ENCODE measurements around the gene SPAG5.

The SPAG5 gene

GRCh38 chr17:28622186-28622585, 23.4 kb upstream of the SPAG5 start:
- H3K9me3 ChIP-seq (ENCODE audit: severe bottlenecking) = no peaks in the 10 kb centered on the region
- DNase-seq = peak; percentile 50
- peaks cover 73% of the 10 kb centered on the region for H3K36me3 ChIP-seq
- no peak overlapping the region for H3K4me3 ChIP-seq (ENCODE audit: low read depth, low read length)
- TF ChIP-seq CTCF (IDR thresholded peaks at IDR 0.05; ENCODE audit: low read depth, low read length) = no peak
- H3K27me3 ChIP-seq (ENCODE audit: insufficient read depth, low read depth, severe bottlenecking) = no peaks in the 10 kb centered on the region
- no peak overlapping the region for H3K27ac ChIP-seq

GRCh38 chr17:28620010-28620409, 21.2 kb upstream of the SPAG5 start:
- no peak for DNase-seq
- no peak overlapping the region for H3K27ac ChIP-seq
- peaks cover 87% of the 10 kb centered on the region for H3K36me3 ChIP-seq
- no peak overlapping the region for H3K4me3 ChIP-seq (ENCODE audit: low read depth, low read length)
- TF ChIP-seq CTCF (IDR thresholded peaks at IDR 0.05; ENCODE audit: low read depth, low read length) = no peak
- no peaks in the 10 kb centered on the region for H3K27me3 ChIP-seq (ENCODE audit: insufficient read depth, low read depth, severe bottlenecking)
- H3K9me3 ChIP-seq (ENCODE audit: severe bottlenecking) = no peaks in the 10 kb centered on the region

DNA sequence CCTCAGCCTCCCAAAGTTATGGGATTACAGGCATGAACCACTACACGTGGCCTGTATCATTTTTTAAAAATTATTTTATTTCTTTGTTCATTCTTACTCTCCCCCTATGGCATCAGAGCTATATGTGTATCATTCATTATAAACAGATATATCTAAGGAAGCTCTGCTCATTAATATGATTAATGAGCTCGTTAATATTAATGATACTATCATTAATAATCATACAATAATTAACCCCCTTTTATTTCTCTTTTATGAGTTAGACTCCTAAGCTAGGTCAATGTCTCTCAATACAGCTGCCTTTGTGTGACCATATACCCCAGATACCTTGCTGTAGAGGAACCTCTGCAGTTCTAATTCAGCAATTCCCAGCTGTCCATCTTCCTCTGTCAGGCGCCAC, 19.6 kb upstream of the SPAG5 start:
- Histone ChIP-seq H3K9me3 (ENCODE audit: severe bottlenecking) (no peaks in the 10 kb centered on the region), H3K27ac (no peak overlapping the region), H3K36me3 (peaks cover 84% of the 10 kb centered on the region), H3K27me3 (ENCODE audit: insufficient read depth, low read depth, severe bottlenecking) (no peaks in the 10 kb centered on the region), H3K4me3 (ENCODE audit: low read depth, low read length) (no peak overlapping the region)
- TF ChIP-seq CTCF (IDR thresholded peaks at IDR 0.05; ENCODE audit: low read depth, low read length) = no peak
- no peak for DNase-seq

GRCh38 chr17:28616281-28616680, 17.5 kb upstream of the SPAG5 start:
- no peak overlapping the region for H3K27ac ChIP-seq
- peaks cover 93% of the 10 kb centered on the region for H3K36me3 ChIP-seq
- no peak for TF ChIP-seq CTCF (IDR thresholded peaks at IDR 0.05; ENCODE audit: low read depth, low read length)
- H3K9me3 ChIP-seq (ENCODE audit: severe bottlenecking) = no peaks in the 10 kb centered on the region
- H3K27me3 ChIP-seq (ENCODE audit: insufficient read depth, low read depth, severe bottlenecking) = no peaks in the 10 kb centered on the region
- DNase-seq = no peak
- no peak overlapping the region for H3K4me3 ChIP-seq (ENCODE audit: low read depth, low read length)

- no peak for DNase-seq
- H3K36me3 ChIP-seq = peaks cover 87% of the 10 kb centered on the region
- H3K27ac ChIP-seq = no peak overlapping the region
- H3K9me3 ChIP-seq (ENCODE audit: severe bottlenecking) = no peaks in the 10 kb centered on the region
- no peak for TF ChIP-seq CTCF (IDR thresholded peaks at IDR 0.05; ENCODE audit: low read depth, low read length)
- H3K4me3 ChIP-seq (ENCODE audit: low read depth, low read length) = no peak overlapping the region
- H3K27me3 ChIP-seq (ENCODE audit: insufficient read depth, low read depth, severe bottlenecking) = no peaks in the 10 kb centered on the region
These were observed 16.6 kb upstream of the SPAG5 start for GRCh38 chr17:28615260-28615940.

GRCh38 chr17:28613931-28614381, 15.1 kb upstream of the SPAG5 start, which contains the start of gene RSKR:
Gene RSKR (minus strand): TSS chr17:28614185. CDS start chr17:28614161, 24 bp downstream.
- no peaks in the 10 kb centered on the region for H3K27me3 ChIP-seq (ENCODE audit: insufficient read depth, low read depth, severe bottlenecking)
- no peak for TF ChIP-seq CTCF (IDR thresholded peaks at IDR 0.05; ENCODE audit: low read depth, low read length)
- no peaks in the 10 kb centered on the region for H3K9me3 ChIP-seq (ENCODE audit: severe bottlenecking)
- DNase-seq = no peak
- peaks cover 73% of the 10 kb centered on the region for H3K36me3 ChIP-seq
- no peak within 1 kb of the TSS for H3K27ac ChIP-seq
- no peak within 1 kb of the TSS for H3K4me3 ChIP-seq (ENCODE audit: low read depth, low read length)

Data from WERI-Rb-1 (cell line).